HEK293T (cell line): Measurements from ENCODE around the gene NKX1-1.

Experiments used
- FOXM1 ChIP-seq: fragments of 450-650 bp; IDR thresholded peaks from 2 replicates; pipeline ENCODE4 v1.6.1; 2017; ENCODE audit warnings: mild to moderate bottlenecking, borderline replicate concordance
- NFRKB ChIP-seq: fragments of 450-650 bp; IDR thresholded peaks from 2 replicates; pipeline ENCODE4 v1.6.1; 2016; ENCODE audit warnings: mild to moderate bottlenecking, moderate library complexity

- TF ChIP-seq FOXM1, result no peak
- no peak for TF ChIP-seq NFRKB
Measured at GRCh38 chr4:1415681-1415981, 9.4 kb upstream of the NKX1-1 start.
